HepG2 (cell line): ENCODE data around the gene TMUB1. TPM values are rescaled to one million over a fixed set of nuclear protein-coding genes. Genes with fewer than 3 reads are reported as not detected.
A peak's percentile ranks its signal among the peaks of the same experiment; 100 is the strongest.

ENCODE experiments used
- ARNT2 ChIP-seq: sonication (generic); formaldehyde crosslinking; IDR thresholded peaks from 2 replicates; pipeline ENCODE4 v1.8.0; 2022; ENCODE audit warnings: mild to moderate bottlenecking, low read depth, missing genetic modification reagents, moderate library complexity
- HIVEP1 ChIP-seq: sonication (generic); formaldehyde crosslinking; IDR thresholded peaks from 2 replicates; pipeline ENCODE4 v1.4.0; 2020; ENCODE audit warnings: mild to moderate bottlenecking, missing genetic modification reagents
- IRX3 ChIP-seq: sonication (generic); formaldehyde crosslinking; IDR thresholded peaks from 2 replicates; pipeline ENCODE4 v1.8.1; 2023; ENCODE audit warnings: mild to moderate bottlenecking, low read depth, missing genetic modification reagents, borderline replicate concordance
- JUND ChIP-seq: sonication (generic); formaldehyde crosslinking; IDR thresholded peaks from 2 replicates; pipeline ENCODE4 v1.8.0; 2022; ENCODE audit warnings: mild to moderate bottlenecking, missing genetic modification reagents
- KLF12 ChIP-seq: sonication (generic); formaldehyde crosslinking; IDR thresholded peaks from 2 replicates; pipeline ENCODE4 v1.4.0; 2020; ENCODE audit warnings: missing genetic modification reagents, borderline replicate concordance
- RAD21 ChIP-seq: fragments of 450-650 bp; formaldehyde crosslinking; IDR thresholded peaks from 2 replicates; pipeline ENCODE4 v1.5.0; 2020; ENCODE audit warnings: mild to moderate bottlenecking
- RBM22 ChIP-seq: fragments of 200-400 bp; formaldehyde crosslinking; optimal IDR thresholded peaks from 2 replicates; pipeline ENCODE3; 2017; ENCODE audit warnings: mild to moderate bottlenecking, low read length, moderate library complexity
- SNAPC2 ChIP-seq: sonication (generic); formaldehyde crosslinking; IDR thresholded peaks from 2 replicates; pipeline ENCODE4 v1.8.1; 2022; ENCODE audit warnings: mild to moderate bottlenecking, missing genetic modification reagents
- TAF1 ChIP-seq: sonication (generic); formaldehyde crosslinking; IDR thresholded peaks from 2 replicates; pipeline ENCODE4 v1.4.0; 2020; ENCODE audit warnings: missing genetic modification reagents
- ZBTB8A ChIP-seq: sonication (generic); formaldehyde crosslinking; IDR thresholded peaks from 2 replicates; pipeline ENCODE4 v1.4.0; 2020; ENCODE audit warnings: mild to moderate bottlenecking, low read depth, missing genetic modification reagents, borderline replicate concordance
- ZKSCAN8 ChIP-seq: IDR thresholded peaks from 2 replicates; pipeline ENCODE4 v1.6.1; 2016; ENCODE audit warnings: borderline replicate concordance, missing genetic modification reagents, missing compliant biosample characterization
- ZNF34 ChIP-seq: sonication (generic); formaldehyde crosslinking; IDR thresholded peaks from 2 replicates; pipeline ENCODE4 v1.4.0; 2020; ENCODE audit warnings: mild to moderate bottlenecking, missing genetic modification reagents, borderline replicate concordance
- ZNF567 ChIP-seq: sonication (generic); formaldehyde crosslinking; IDR thresholded peaks from 2 replicates; pipeline ENCODE4 v1.8.1; 2023; ENCODE audit warnings: mild to moderate bottlenecking, missing genetic modification reagents, borderline replicate concordance
- ZNF720 ChIP-seq: sonication (generic); formaldehyde crosslinking; IDR thresholded peaks from 2 replicates; pipeline ENCODE4 v1.4.0; 2020; ENCODE audit warnings: missing genetic modification reagents
- ZNF781 ChIP-seq: sonication (generic); formaldehyde crosslinking; IDR thresholded peaks from 2 replicates; pipeline ENCODE4 v1.5.1; 2020; ENCODE audit warnings: borderline replicate concordance, mild to moderate bottlenecking, missing genetic modification reagents; ENCODE audit errors: not compliant biosample characterization
- polyA plus RNA-seq, 8 experiments: library from polyadenylated mRNA; depleted of rRNA in 3 of 8; stranded (reverse) in 7 of 8; unstranded in 1 of 8; fragments of >200 nt; fragmentation: Illumina TruSeq in 4 of 8; extraction: Trizol in 4 of 8; gene quantifications; 2 replicates each; pipeline versions ENCODE4 v1.2.1 to v1.2.3, GENCODE V29; 2011 to 2016; ENCODE audit warnings: low read depth in 4 of 8, missing spikeins in 1 of 8, mixed read lengths in 1 of 8; ENCODE audit not compliant: insufficient read depth in 1 of 8
- total RNA-seq, 5 experiments: library from RNA; depleted of rRNA; stranded (reverse); fragments of >200 nt; fragmentation: Illumina TruSeq; extraction: Trizol; gene quantifications; 2 replicates each; pipeline ENCODE4 v1.2.3, GENCODE V29; 2016; ENCODE audit warnings: low read depth in 1 of 5
- TF ChIP-seq, protein P1 (sequence below), 2 experiments: sonication (generic) in 1 of 2; formaldehyde crosslinking in 1 of 2; IDR thresholded peaks; 2 replicates each; pipeline versions ENCODE4 v1.4.0 to v1.6.1; 2016 to 2020; ENCODE audit warnings: borderline replicate concordance in 1 of 2, low read depth in 1 of 2, mild to moderate bottlenecking in 1 of 2, missing genetic modification reagents in 1 of 2
- TF ChIP-seq, protein P2 (sequence below): IDR thresholded peaks from 2 replicates; pipeline ENCODE4 v1.6.1; 2016
- TF ChIP-seq, protein P3 (sequence below): sonication (generic); formaldehyde crosslinking; conservative IDR thresholded peaks from 2 replicates; pipeline ENCODE4 v1.8.0; 2022; ENCODE audit warnings: missing genetic modification reagents
- TF ChIP-seq, protein P4 (sequence below): sonication (generic); formaldehyde crosslinking; IDR thresholded peaks from 2 replicates; pipeline ENCODE4 v1.8.0; 2022; ENCODE audit warnings: low read depth, missing genetic modification reagents

Gene TMUB1
- total and polyA plus RNA-seq, 2 of the 13 experiments (the other 11 are each of a cell fraction or from before 2014, with no cell fraction given): 44.8 to 51.6 TPM

DNA sequence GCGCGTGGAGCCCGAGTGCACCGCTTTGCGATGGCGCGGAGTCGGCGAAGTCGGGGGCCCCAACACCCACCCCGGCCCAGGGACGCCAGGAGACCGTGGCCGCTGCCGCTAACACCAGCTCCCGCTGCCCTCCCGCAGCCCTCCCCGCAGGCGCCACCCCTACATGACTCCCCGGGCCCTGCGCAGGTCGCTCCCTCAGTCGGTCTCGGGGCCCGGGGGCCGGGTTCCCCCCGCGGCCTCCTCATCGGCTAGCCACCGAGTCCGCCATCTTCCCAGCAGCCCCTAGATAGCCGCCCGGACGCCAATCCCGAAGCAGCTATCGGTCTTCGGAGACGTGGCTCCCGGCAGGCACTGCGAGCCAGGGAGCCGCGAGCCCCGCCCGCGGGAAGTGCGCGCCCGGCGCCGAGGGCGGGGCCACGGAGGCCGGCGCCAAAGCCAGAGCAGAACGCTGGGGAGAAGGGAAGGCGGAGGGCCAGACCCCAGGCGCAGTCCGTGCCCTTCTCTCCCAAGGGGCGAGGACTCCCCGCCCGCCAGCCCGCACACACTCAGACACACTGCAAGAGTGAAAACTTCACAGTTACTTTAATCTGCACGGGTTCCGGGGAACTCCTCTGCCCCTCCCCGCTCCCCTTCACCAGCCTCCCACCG is 2.6 kb downstream of the TMUB1 start, which contains the start of gene FASTK (continued):
- TF ChIP-seq RBM22 (no peak), ARNT2 (CRISPR knock-in tag) (peak; percentile 79; the same call in 1 of the 2 replicates), ZNF781 (no peak), ZNF34 (CRISPR knock-in tag) (no peak; the same call in 1 of the 2 replicates), ZBTB8A (CRISPR knock-in tag) (no peak), SNAPC2 (peak; percentile 37; the same call in 1 of the 2 replicates), ZKSCAN8 (CRISPR knock-in tag) (no peak), ZNF720 (no peak), IRX3 (peak; percentile 68; the same call in 1 of the 2 replicates), RAD21 (CRISPR knock-in tag) (peak; percentile 42; the same call in 1 of the 2 replicates), HIVEP1 (CRISPR knock-in tag) (no peak; the same call in 1 of the 2 replicates), TAF1 (CRISPR knock-in tag) (peak; percentile 95), JUND (CRISPR knock-in tag) (0 out of 2 replicates have a peak, but pooled peaks have one; percentile 27), ZNF567 (CRISPR knock-in tag) (no peak; the same call in 1 of the 2 replicates), KLF12 (CRISPR knock-in tag) (0 out of 2 replicates have a peak, but pooled peaks have one; percentile 25)
- TF ChIP-seq, protein P1, sequence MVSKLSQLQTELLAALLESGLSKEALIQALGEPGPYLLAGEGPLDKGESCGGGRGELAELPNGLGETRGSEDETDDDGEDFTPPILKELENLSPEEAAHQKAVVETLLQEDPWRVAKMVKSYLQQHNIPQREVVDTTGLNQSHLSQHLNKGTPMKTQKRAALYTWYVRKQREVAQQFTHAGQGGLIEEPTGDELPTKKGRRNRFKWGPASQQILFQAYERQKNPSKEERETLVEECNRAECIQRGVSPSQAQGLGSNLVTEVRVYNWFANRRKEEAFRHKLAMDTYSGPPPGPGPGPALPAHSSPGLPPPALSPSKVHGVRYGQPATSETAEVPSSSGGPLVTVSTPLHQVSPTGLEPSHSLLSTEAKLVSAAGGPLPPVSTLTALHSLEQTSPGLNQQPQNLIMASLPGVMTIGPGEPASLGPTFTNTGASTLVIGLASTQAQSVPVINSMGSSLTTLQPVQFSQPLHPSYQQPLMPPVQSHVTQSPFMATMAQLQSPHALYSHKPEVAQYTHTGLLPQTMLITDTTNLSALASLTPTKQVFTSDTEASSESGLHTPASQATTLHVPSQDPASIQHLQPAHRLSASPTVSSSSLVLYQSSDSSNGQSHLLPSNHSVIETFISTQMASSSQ (IDR thresholded peaks at IDR 0.05; ENCODE audit: low read depth): no peak
- TF ChIP-seq, protein P1 (CRISPR knock-in tag; IDR thresholded peaks at IDR 0.05; ENCODE audit: borderline replicate concordance): peak; percentile 69; the same call in 1 of the 2 replicates
- TF ChIP-seq, protein P2, sequence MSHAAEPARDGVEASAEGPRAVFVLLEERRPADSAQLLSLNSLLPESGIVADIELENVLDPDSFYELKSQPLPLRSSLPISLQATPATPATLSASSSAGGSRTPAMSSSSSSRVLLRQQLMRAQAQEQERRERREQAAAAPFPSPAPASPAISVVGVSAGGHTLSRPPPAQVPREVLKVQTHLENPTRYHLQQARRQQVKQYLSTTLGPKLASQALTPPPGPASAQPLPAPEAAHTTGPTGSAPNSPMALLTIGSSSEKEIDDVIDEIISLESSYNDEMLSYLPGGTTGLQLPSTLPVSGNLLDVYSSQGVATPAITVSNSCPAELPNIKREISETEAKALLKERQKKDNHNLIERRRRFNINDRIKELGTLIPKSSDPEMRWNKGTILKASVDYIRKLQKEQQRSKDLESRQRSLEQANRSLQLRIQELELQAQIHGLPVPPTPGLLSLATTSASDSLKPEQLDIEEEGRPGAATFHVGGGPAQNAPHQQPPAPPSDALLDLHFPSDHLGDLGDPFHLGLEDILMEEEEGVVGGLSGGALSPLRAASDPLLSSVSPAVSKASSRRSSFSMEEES (CRISPR knock-in tag): no peak
- TF ChIP-seq, protein P3, sequence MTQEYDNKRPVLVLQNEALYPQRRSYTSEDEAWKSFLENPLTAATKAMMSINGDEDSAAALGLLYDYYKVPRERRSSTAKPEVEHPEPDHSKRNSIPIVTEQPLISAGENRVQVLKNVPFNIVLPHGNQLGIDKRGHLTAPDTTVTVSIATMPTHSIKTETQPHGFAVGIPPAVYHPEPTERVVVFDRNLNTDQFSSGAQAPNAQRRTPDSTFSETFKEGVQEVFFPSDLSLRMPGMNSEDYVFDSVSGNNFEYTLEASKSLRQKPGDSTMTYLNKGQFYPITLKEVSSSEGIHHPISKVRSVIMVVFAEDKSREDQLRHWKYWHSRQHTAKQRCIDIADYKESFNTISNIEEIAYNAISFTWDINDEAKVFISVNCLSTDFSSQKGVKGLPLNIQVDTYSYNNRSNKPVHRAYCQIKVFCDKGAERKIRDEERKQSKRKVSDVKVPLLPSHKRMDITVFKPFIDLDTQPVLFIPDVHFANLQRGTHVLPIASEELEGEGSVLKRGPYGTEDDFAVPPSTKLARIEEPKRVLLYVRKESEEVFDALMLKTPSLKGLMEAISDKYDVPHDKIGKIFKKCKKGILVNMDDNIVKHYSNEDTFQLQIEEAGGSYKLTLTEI (CRISPR knock-in tag): no peak
- TF ChIP-seq, protein P4, sequence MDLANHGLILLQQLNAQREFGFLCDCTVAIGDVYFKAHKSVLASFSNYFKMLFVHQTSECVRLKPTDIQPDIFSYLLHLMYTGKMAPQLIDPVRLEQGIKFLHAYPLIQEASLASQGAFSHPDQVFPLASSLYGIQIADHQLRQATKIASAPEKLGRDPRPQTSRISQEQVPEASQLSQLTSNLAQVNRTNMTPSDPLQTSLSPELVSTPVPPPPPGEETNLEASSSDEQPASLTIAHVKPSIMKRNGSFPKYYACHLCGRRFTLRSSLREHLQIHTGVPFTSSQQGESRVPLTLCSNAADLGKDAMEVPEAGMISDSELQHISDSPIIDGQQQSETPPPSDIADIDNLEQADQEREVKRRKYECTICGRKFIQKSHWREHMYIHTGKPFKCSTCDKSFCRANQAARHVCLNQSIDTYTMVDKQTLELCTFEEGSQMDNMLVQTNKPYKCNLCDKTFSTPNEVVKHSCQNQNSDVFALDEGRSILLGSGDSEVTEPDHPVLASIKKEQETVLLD: peak; percentile 15
